OCI-LY3 (cell line): ENCODE results near the gene KAT8.
"Not testable (repeated sequence)": the region's sequence is repeated elsewhere in the genome, so short reads cannot be mapped to it uniquely, and the experiment has no call there.

Source experiments
- CTCF ChIP-seq: fragments of 200-600, 300-600 bp; sonication (generic); IDR thresholded peaks from 2 replicates; pipeline ENCODE4 v1.5.1; 2014; ENCODE audit warnings: antibody characterized with exemption, low read length, low read depth
- EZH2phosphoT487 ChIP-seq: fragments of 200-600 bp; shearing (Covaris generic); IDR thresholded peaks from 2 replicates; pipeline ENCODE4 v1.6.1; 2018; ENCODE audit warnings: antibody characterized with exemption, mixed run types, low read depth

- TF ChIP-seq CTCF, EZH2phosphoT487: not testable (repeated sequence)
Observed at GRCh38 chr16:31100876-31101641, 16.4 kb upstream of the KAT8 start.
